H1 (cell line): Measurements from ENCODE around the gene NKAIN4. TPM values are rescaled to one million over a fixed set of nuclear protein-coding genes. Genes with fewer than 3 reads are reported as not detected.

ENCODE experiments used
- CTCF ChIA-PET: fragments of 300-600 bp; sonication (Branson Sonifier 250); formaldehyde crosslinking; loops from one replicate; lab custom pipeline; 2021; ENCODE audit not compliant: partially characterized antibody; lab: Charles Lee
- POLR2A ChIA-PET: fragments of 300-600 bp; sonication (Branson Sonifier 250); formaldehyde crosslinking; loops from one replicate; lab custom pipeline; 2021; ENCODE audit warnings: inconsistent platforms; ENCODE audit not compliant: partially characterized antibody; lab: Charles Lee
- DNase-seq, 2 experiments: peaks; one replicate each; pipeline versions ENCODE4 v3.0.0 to v3.0.0-alpha.2; 2010 to 2022; ENCODE audit warnings: low spot score in 2 of 2, low read depth in 1 of 2, mixed read lengths in 1 of 2
- FAIRE-seq: peaks from 2 replicates; lab custom pipeline; 2011; peaks lifted over from hg19 to GRCh38; lab: Jason Lieb, UNC
- H2AFZ ChIP-seq: 2 replicates; pipeline ENCODE4 v1.8.1; 2012; ENCODE audit warnings: low read length, inconsistent platforms
- H2AK5ac ChIP-seq: 2 replicates; pipeline ENCODE4 v1.6.1; 2013; ENCODE audit warnings: low read depth, low read length
- H2BK120ac ChIP-seq: replicated peaks from 2 replicates; pipeline ENCODE3; 2013; ENCODE audit warnings: low read depth, low read length, inconsistent platforms
- H2BK12ac ChIP-seq: 2 replicates; pipeline ENCODE4 v1.6.1; 2013; ENCODE audit warnings: low read depth, low read length
- H2BK15ac ChIP-seq: 2 replicates; pipeline ENCODE4 v1.6.1; 2013; ENCODE audit warnings: low read length
- H2BK20ac ChIP-seq: 2 replicates; pipeline ENCODE4 v1.6.1; 2013; ENCODE audit warnings: low read length
- H2BK5ac ChIP-seq: 2 replicates; pipeline ENCODE4 v1.6.1; 2013; ENCODE audit warnings: low read depth, low read length
- H3K14ac ChIP-seq: 2 replicates; pipeline ENCODE4 v1.6.1; 2013; ENCODE audit warnings: inconsistent platforms; ENCODE audit not compliant: insufficient read length
- H3K18ac ChIP-seq: 2 replicates; pipeline ENCODE4 v1.6.1; 2013; ENCODE audit warnings: low read length; ENCODE audit errors: extremely low read depth
- H3K23ac ChIP-seq: 2 replicates; pipeline ENCODE4 v1.6.1; 2013; ENCODE audit warnings: inconsistent platforms; ENCODE audit not compliant: insufficient read length
- H3K23me2 ChIP-seq: 2 replicates; pipeline ENCODE4 v1.6.1; 2013; ENCODE audit warnings: low read depth, low read length
- H3K27ac ChIP-seq: 2 replicates; pipeline ENCODE4 v1.6.1; 2011; ENCODE audit warnings: low read depth, low read length, inconsistent platforms
- H3K27me3 ChIP-seq, 4 experiments: replicated peaks in 1 of 4; 1 replicate in 1 of 4; 2 replicates in 3 of 4; pipeline versions ENCODE4 v1.6.1 to v1.8.1; 2011 to 2013; ENCODE audit warnings: low read length in 3 of 4, mild to moderate bottlenecking in 3 of 4, inconsistent platforms in 2 of 4, mixed read lengths in 2 of 4, moderate library complexity in 1 of 4; ENCODE audit not compliant: control insufficient read depth in 3 of 4, insufficient read depth in 3 of 4; ENCODE audit errors: extremely low read depth in 1 of 4
- H3K36me3 ChIP-seq, 4 experiments: 2 replicates each; pipeline versions ENCODE4 v1.6.1 to v1.8.1; 2011 to 2013; ENCODE audit warnings: mild to moderate bottlenecking in 4 of 4, low read length in 3 of 4, moderate library complexity in 2 of 4, control low read depth in 1 of 4, inconsistent platforms in 1 of 4; ENCODE audit not compliant: insufficient read depth in 4 of 4, control insufficient read depth in 2 of 4
- H3K4ac ChIP-seq: replicated peaks from 2 replicates; pipeline ENCODE3; 2013; ENCODE audit warnings: low read length, low read depth, mixed read lengths, inconsistent platforms; ENCODE audit not compliant: insufficient read length
- H3K4me1 ChIP-seq, 4 experiments: replicated peaks in 1 of 4; 1 replicate in 1 of 4; 2 replicates in 3 of 4; pipeline versions ENCODE4 v1.6.1 to v1.8.1; 2011 to 2013; ENCODE audit warnings: low read length in 3 of 4, inconsistent platforms in 2 of 4, mixed read lengths in 1 of 4; ENCODE audit not compliant: insufficient read depth in 4 of 4, control insufficient read depth in 3 of 4
- H3K4me2 ChIP-seq, 2 experiments: 2 replicates each; pipeline versions ENCODE4 v1.6.1 to v1.8.1; 2011 to 2013; ENCODE audit warnings: low read depth in 2 of 2, low read length in 2 of 2, control low read depth in 1 of 2, inconsistent platforms in 1 of 2, mild to moderate bottlenecking in 1 of 2; ENCODE audit not compliant: insufficient read depth in 1 of 2
- H3K4me3 ChIP-seq, 4 experiments: fragments of 200-600, 300-600 bp in 1 of 4; sonication (generic), shearing (Covaris generic), sonication (Bioruptor Twin) in 1 of 4; 2 replicates each; pipeline versions ENCODE4 v1.5.1 to v1.8.1; 2011 to 2016; ENCODE audit warnings: low read length in 4 of 4, low read depth in 3 of 4, control low read depth in 2 of 4, inconsistent platforms in 2 of 4, mild to moderate bottlenecking in 2 of 4, mixed read lengths in 1 of 4, moderate library complexity in 1 of 4; ENCODE audit not compliant: insufficient read depth in 2 of 4; ENCODE audit errors: extremely low read depth in 1 of 4
- H3K56ac ChIP-seq: replicated peaks from 2 replicates; pipeline ENCODE3; 2013; ENCODE audit warnings: low read depth, mild to moderate bottlenecking, mixed read lengths, low read length, inconsistent platforms; ENCODE audit not compliant: insufficient read length
- H3K79me1 ChIP-seq: 2 replicates; pipeline ENCODE4 v1.6.1; 2013; ENCODE audit warnings: low read depth, low read length, control low read depth
- H3K79me2 ChIP-seq, 2 experiments: 2 replicates each; pipeline versions ENCODE4 v1.6.1 to v1.8.1; 2012 to 2013; ENCODE audit warnings: low read length in 2 of 2, mild to moderate bottlenecking in 2 of 2, inconsistent platforms in 1 of 2; ENCODE audit not compliant: insufficient read depth in 2 of 2, control insufficient read depth in 1 of 2
- H3K9ac ChIP-seq, 4 experiments: replicated peaks in 1 of 4; 1 replicate in 1 of 4; 2 replicates in 3 of 4; pipeline versions ENCODE4 v1.6.1 to v1.8.1; 2011 to 2013; ENCODE audit warnings: low read depth in 3 of 4, low read length in 3 of 4, control low read depth in 2 of 4, mild to moderate bottlenecking in 2 of 4, moderate library complexity in 2 of 4, inconsistent platforms in 1 of 4; ENCODE audit errors: extremely low read depth in 1 of 4
- H3K9me3 ChIP-seq, 2 experiments: 2 replicates each; pipeline versions ENCODE4 v1.6.1 to v1.8.1; 2012 to 2013; ENCODE audit warnings: mild to moderate bottlenecking in 2 of 2, moderate library complexity in 2 of 2, control low read depth in 1 of 2, inconsistent platforms in 1 of 2, low read depth in 1 of 2, low read length in 1 of 2, mixed read lengths in 1 of 2; ENCODE audit not compliant: insufficient read depth in 2 of 2
- H4K20me1 ChIP-seq, 2 experiments: replicated peaks in 1 of 2; 2 replicates each; pipeline versions ENCODE3 to v1.8.1; 2011 to 2013; ENCODE audit warnings: inconsistent platforms in 2 of 2, low read length in 2 of 2, mild to moderate bottlenecking in 1 of 2; ENCODE audit not compliant: insufficient read depth in 2 of 2, control insufficient read depth in 1 of 2
- H4K5ac ChIP-seq: 2 replicates; pipeline ENCODE4 v1.6.1; 2013; ENCODE audit warnings: low read length, low read depth, mixed read lengths, inconsistent platforms; ENCODE audit not compliant: insufficient read length
- H4K8ac ChIP-seq: 2 replicates; pipeline ENCODE4 v1.8.0; 2013; ENCODE audit warnings: mild to moderate bottlenecking, moderate library complexity, low read length, inconsistent platforms; ENCODE audit not compliant: insufficient read depth; ENCODE audit errors: extremely low read depth
- H4K91ac ChIP-seq: replicated peaks from 2 replicates; pipeline ENCODE3; 2013; ENCODE audit warnings: low read length, mixed read lengths, inconsistent platforms; ENCODE audit not compliant: insufficient read length
- EGR1 ChIP-seq: IDR thresholded peaks from 2 replicates; pipeline ENCODE4 v1.6.1; 2011; ENCODE audit warnings: low read depth, low read length, borderline replicate concordance
- RBBP5 ChIP-seq: IDR thresholded peaks from 2 replicates; pipeline ENCODE4 v1.7.1; 2012; ENCODE audit warnings: low read depth, mild to moderate bottlenecking, inconsistent platforms, low read length, moderate library complexity, borderline replicate concordance
- SIN3A ChIP-seq, 2 experiments: IDR thresholded peaks in 1 of 2; conservative IDR thresholded peaks in 1 of 2; 2 replicates each; pipeline ENCODE4 v1.6.1; 2011 to 2012; ENCODE audit warnings: low read length in 2 of 2, improper control_type of control experiment in 1 of 2, low read depth in 1 of 2, mild to moderate bottlenecking in 1 of 2
- SIX5 ChIP-seq: IDR thresholded peaks from 2 replicates; pipeline ENCODE4 v1.6.1; 2011; ENCODE audit warnings: mild to moderate bottlenecking, low read depth, low read length
- WGBS, 2 experiments: shearing (Covaris generic) in 1 of 2; methylation state at CpG; one replicate each; pipeline versions ENCODE4 v1.1.6 to v1.1.7; 2013 to 2015; ENCODE audit warnings: low lambda C conversion rate in 2 of 2, mixed read lengths in 2 of 2, inconsistent platforms in 1 of 2, low coverage in 1 of 2, missing lambda C conversion rate in 1 of 2; ENCODE audit not compliant: insufficient replicate concordance in 2 of 2, insufficient coverage in 1 of 2, insufficient read length in 1 of 2; ENCODE audit errors: extremely low coverage in 1 of 2, missing lambda C conversion rate in 1 of 2; 5-methylcytosine and 5-hydroxymethylcytosine counted together
- polyA plus RNA-seq, 7 experiments: library from polyadenylated mRNA; depleted of rRNA in 3 of 7; stranded (reverse) in 5 of 7; unstranded in 2 of 7; fragments of >200 nt in 5 of 7; fragments of 200-250 nt in 2 of 7; gene quantifications; 1 replicate in 5 of 7; 2 replicates in 1 of 7; 4 replicates in 1 of 7; pipeline versions ENCODE4 v1.2.1 to v1.2.3, GENCODE V29; 2011 to 2013; ENCODE audit warnings: missing spikeins in 2 of 7, mixed read lengths in 2 of 7
- total RNA-seq: library from RNA; stranded (reverse); fragmentation: NEBNext Ultra II Directional; extraction: Animal tissue kit (Norgen Biotek cat#: 25700); gene quantifications from 2 replicates; pipeline ENCODE4 v1.2.1, GENCODE V29; 2021

Gene NKAIN4
- total and polyA plus RNA-seq, 2 of the 8 experiments (the other 6 are each of a cell fraction or from before 2014, with no cell fraction given): 6.9 to 17.0 TPM

- ChIA-PET POLR2A (no interaction called here), CTCF (interaction anchor here (0.7 to 3.7 kb wide), 13 partner anchors 9 to 902 kb away, joined by 3 to 23 read pairs (median 3); partner anchors contain the start of gene YTHDF1)
- Histone ChIP-seq H3K79me2 (peaks cover 17 to 39% of the 10 kb centered on the region in 2 experiments), H3K4me1 (peaks cover 0 to 5% (median 1%) of the 10 kb centered on the region in 4 experiments; a peak in 5 of 7 replicates), H3K18ac (no peak overlapping the region), H3K23me2 (peaks cover 2% of the 10 kb centered on the region; the same call in 1 of the 2 replicates), H3K27ac (no peak overlapping the region), H3K27me3 (no peaks in the 10 kb centered on the region), H2BK5ac (no peak overlapping the region), H4K91ac (no peak overlapping the region), H2AFZ (no peak overlapping the region), H4K8ac (no peak overlapping the region), H3K56ac (no peak overlapping the region), H2BK12ac (no peak overlapping the region), H3K4me3 (no peak overlapping the region), H3K23ac (no peak overlapping the region), H3K36me3 (peaks cover 6 to 37% (median 22%) of the 10 kb centered on the region in 4 experiments), H2BK120ac (no peak overlapping the region), H3K9ac (no peak overlapping the region), H4K5ac (no peak overlapping the region), H3K79me1 (peaks cover 14% of the 10 kb centered on the region), H2BK15ac (no peak overlapping the region), H3K14ac (no peak overlapping the region), H4K20me1 (peaks cover 19 to 39% of the 10 kb centered on the region in 2 experiments), H2AK5ac (no peak overlapping the region), H3K4ac (no peak overlapping the region), H3K4me2 (no peak overlapping the region), H3K9me3 (no peaks in the 10 kb centered on the region), H2BK20ac (no peak overlapping the region)
- TF ChIP-seq SIN3A (conservative IDR thresholded peaks at IDR 0.05 in 1 of 2, IDR thresholded peaks at IDR 0.05 in 1 of 2; ENCODE audit: low read depth in 1 of 2, low read length in 2 of 2): no peak
- no peak for TF ChIP-seq SIX5
- TF ChIP-seq RBBP5: no peak
- TF ChIP-seq EGR1: no peak
- DNase-seq (no peak), FAIRE-seq (no peak)
- WGBS, 2 experiments: 93% methylated on average over 30 of the region's 30 CpGs; no CpG with 5 or more reads in 1 of the 2 experiments
Observed at GRCh38 chr20:63277466-63278272, 23.4 kb upstream of the NKAIN4 start.
